Measurements from ENCODE around the gene ZNF853.

Gene ZNF853

DNA sequence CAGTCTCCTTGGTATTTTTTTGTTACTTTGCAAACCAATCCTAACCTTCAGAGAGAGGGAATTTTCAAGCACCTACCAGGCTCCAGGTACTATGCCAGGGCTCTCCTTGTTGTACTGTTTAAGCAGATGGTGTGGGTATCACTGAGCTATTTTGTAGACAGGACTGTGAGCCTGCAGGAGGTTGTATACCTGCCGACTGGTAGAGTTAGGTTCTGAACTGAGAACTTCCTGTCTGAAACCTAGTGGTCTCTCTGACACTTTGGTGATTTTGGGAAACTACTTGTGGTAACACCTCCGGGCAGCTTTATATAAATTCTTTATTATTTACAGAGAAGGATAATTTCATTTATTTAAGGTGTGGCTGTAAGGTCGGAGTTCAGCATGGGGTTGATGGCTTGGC is 4.6 kb downstream of the ZNF853 start:
- no peak overlapping the region for H3K4me3 ChIP-seq (ENCODE audit: low read depth, low read length)
- TF ChIP-seq, protein P1, sequence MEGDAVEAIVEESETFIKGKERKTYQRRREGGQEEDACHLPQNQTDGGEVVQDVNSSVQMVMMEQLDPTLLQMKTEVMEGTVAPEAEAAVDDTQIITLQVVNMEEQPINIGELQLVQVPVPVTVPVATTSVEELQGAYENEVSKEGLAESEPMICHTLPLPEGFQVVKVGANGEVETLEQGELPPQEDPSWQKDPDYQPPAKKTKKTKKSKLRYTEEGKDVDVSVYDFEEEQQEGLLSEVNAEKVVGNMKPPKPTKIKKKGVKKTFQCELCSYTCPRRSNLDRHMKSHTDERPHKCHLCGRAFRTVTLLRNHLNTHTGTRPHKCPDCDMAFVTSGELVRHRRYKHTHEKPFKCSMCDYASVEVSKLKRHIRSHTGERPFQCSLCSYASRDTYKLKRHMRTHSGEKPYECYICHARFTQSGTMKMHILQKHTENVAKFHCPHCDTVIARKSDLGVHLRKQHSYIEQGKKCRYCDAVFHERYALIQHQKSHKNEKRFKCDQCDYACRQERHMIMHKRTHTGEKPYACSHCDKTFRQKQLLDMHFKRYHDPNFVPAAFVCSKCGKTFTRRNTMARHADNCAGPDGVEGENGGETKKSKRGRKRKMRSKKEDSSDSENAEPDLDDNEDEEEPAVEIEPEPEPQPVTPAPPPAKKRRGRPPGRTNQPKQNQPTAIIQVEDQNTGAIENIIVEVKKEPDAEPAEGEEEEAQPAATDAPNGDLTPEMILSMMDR (IDR thresholded peaks at IDR 0.05; ENCODE audit: low read depth, low read length), result no peak
- no peak for TF ChIP-seq POLR2A (IDR thresholded peaks at IDR 0.05; ENCODE audit: extremely low read depth, insufficient read length)
- TF ChIP-seq MAX (IDR thresholded peaks at IDR 0.05; ENCODE audit: low read depth, low read length), result no peak
- no peak for TF ChIP-seq MYC (IDR thresholded peaks at IDR 0.05; ENCODE audit: low read depth, low read length)
- DNase-seq (ENCODE audit: low read depth), result no peak

- no peak for TF ChIP-seq POLR2A (IDR thresholded peaks at IDR 0.05; ENCODE audit: extremely low read depth, insufficient read length)
- TF ChIP-seq, protein P1 (IDR thresholded peaks at IDR 0.05; ENCODE audit: low read depth, low read length), result no peak
- no peak for TF ChIP-seq MAX (IDR thresholded peaks at IDR 0.05; ENCODE audit: low read depth, low read length)
- no peak overlapping the region for H3K4me3 ChIP-seq (ENCODE audit: low read depth, low read length)
- peak; percentile 25 for DNase-seq (ENCODE audit: low read depth)
Observed at GRCh38 chr7:6621195-6622133, 6.1 kb downstream of the ZNF853 start.

- DNase-seq (ENCODE audit: low read depth), result no peak
- H3K4me3 ChIP-seq (ENCODE audit: low read depth, low read length), result no peak overlapping the region
- TF ChIP-seq MAX (IDR thresholded peaks at IDR 0.05; ENCODE audit: low read depth, low read length) (no peak), MYC (IDR thresholded peaks at IDR 0.05; ENCODE audit: low read depth, low read length) (no peak), POLR2A (IDR thresholded peaks at IDR 0.05; ENCODE audit: extremely low read depth, insufficient read length) (no peak)
- TF ChIP-seq, protein P1 (IDR thresholded peaks at IDR 0.05; ENCODE audit: low read depth, low read length), result no peak
Observed at GRCh38 chr7:6622134-6622710, 6.8 kb downstream of the ZNF853 start.

- H3K4me3 ChIP-seq (ENCODE audit: low read depth, low read length), result no peak overlapping the region
- peak; percentile 56 for DNase-seq (ENCODE audit: low read depth)
- TF ChIP-seq MAX (IDR thresholded peaks at IDR 0.05; ENCODE audit: low read depth, low read length) (peak; percentile 72), MYC (IDR thresholded peaks at IDR 0.05; ENCODE audit: low read depth, low read length) (peak; percentile 36; the same call in 1 of the 2 replicates), POLR2A (IDR thresholded peaks at IDR 0.05; ENCODE audit: extremely low read depth, insufficient read length) (no peak)
- TF ChIP-seq, protein P1 (IDR thresholded peaks at IDR 0.05; ENCODE audit: low read depth, low read length), result no peak
Observed at GRCh38 chr7:6623589-6624245, 8.3 kb downstream of the ZNF853 start.

- TF ChIP-seq MYC (IDR thresholded peaks at IDR 0.05; ENCODE audit: low read depth, low read length) (no peak), POLR2A (IDR thresholded peaks at IDR 0.05; ENCODE audit: extremely low read depth, insufficient read length) (no peak), MAX (IDR thresholded peaks at IDR 0.05; ENCODE audit: low read depth, low read length) (no peak)
- TF ChIP-seq, protein P1 (IDR thresholded peaks at IDR 0.05; ENCODE audit: low read depth, low read length), result no peak
- no peak for DNase-seq (ENCODE audit: low read depth)
- H3K4me3 ChIP-seq (ENCODE audit: low read depth, low read length), result no peak overlapping the region
Observed at GRCh38 chr7:6624246-6624611, 8.8 kb downstream of the ZNF853 start.
